Mesothelial cell of epicardium (in vitro differentiated cells): ENCODE data around the gene SRC. TPM values are rescaled to one million over a fixed set of nuclear protein-coding genes. Genes with fewer than 3 reads are reported as not detected.

ENCODE experiments used
- DNase-seq, 2 experiments: peaks; one replicate each; pipeline ENCODE4 v3.0.0; 2021; ENCODE audit warnings: low spot score in 2 of 2; ENCODE audit not compliant: unreplicated experiment in 2 of 2
- H3K27ac Mint-ChIP-seq: 2 replicates; pipeline ENCODE4 v1.8.0; 2021; ENCODE audit warnings: mixed read lengths
- H3K27me3 Mint-ChIP-seq: 2 replicates; pipeline ENCODE4 v1.8.0; 2021; ENCODE audit warnings: low read depth, mixed read lengths
- H3K36me3 Mint-ChIP-seq: 2 replicates; pipeline ENCODE4 v1.8.0; 2021; ENCODE audit warnings: mixed read lengths
- H3K4me1 Mint-ChIP-seq: 2 replicates; pipeline ENCODE4 v1.8.0; 2021; ENCODE audit warnings: mixed read lengths
- H3K4me3 Mint-ChIP-seq: 2 replicates; pipeline ENCODE4 v1.8.0; 2021; ENCODE audit warnings: mild to moderate bottlenecking, moderate library complexity, mixed read lengths
- H3K9me3 Mint-ChIP-seq: 2 replicates; pipeline ENCODE4 v1.8.0; 2021; ENCODE audit warnings: mixed read lengths
- total RNA-seq: library from RNA; stranded (reverse); gene quantifications from 3 replicates; pipeline ENCODE4 v1.2.1, GENCODE V29; 2021
- TF ChIP-seq, protein P1 (sequence below): fragments of 200-600 bp; sonication (generic); IDR thresholded peaks from one replicate; pipeline ENCODE4 v1.5.0; 2021; ENCODE audit warnings: antibody characterized with exemption; ENCODE audit not compliant: unreplicated experiment

SRC gene
- total RNA-seq, 1 donor from 2014 or later, result 85.2 TPM

DNA sequence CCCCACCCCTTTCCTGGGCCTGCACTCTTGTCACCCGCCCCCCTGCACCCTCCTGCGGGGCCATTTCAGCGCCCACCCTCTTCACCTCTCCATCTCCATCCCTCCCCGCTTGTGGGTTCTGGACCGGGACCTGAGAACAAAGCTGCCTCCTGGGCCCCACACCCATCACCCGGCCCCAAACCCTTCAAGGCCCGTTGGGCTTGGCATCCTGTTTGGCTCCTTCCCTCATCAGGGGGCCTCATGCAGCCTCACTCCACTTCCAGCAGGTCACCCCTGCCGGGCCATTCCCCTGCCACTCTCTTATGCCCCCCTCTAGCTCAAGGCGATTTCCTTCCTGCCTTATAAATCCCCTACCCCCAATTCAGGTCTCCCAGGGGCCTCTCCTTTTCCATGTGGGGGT, 67.4 kb downstream of the SRC start:
- Mint-ChIP-seq H3K4me3 (no peak overlapping the region), H3K27me3 (peaks cover 35% of the 10 kb centered on the region), H3K4me1 (peaks cover 20% of the 10 kb centered on the region), H3K36me3 (no peaks in the 10 kb centered on the region), H3K9me3 (no peaks in the 10 kb centered on the region), H3K27ac (no peak overlapping the region)
- TF ChIP-seq, protein P1, sequence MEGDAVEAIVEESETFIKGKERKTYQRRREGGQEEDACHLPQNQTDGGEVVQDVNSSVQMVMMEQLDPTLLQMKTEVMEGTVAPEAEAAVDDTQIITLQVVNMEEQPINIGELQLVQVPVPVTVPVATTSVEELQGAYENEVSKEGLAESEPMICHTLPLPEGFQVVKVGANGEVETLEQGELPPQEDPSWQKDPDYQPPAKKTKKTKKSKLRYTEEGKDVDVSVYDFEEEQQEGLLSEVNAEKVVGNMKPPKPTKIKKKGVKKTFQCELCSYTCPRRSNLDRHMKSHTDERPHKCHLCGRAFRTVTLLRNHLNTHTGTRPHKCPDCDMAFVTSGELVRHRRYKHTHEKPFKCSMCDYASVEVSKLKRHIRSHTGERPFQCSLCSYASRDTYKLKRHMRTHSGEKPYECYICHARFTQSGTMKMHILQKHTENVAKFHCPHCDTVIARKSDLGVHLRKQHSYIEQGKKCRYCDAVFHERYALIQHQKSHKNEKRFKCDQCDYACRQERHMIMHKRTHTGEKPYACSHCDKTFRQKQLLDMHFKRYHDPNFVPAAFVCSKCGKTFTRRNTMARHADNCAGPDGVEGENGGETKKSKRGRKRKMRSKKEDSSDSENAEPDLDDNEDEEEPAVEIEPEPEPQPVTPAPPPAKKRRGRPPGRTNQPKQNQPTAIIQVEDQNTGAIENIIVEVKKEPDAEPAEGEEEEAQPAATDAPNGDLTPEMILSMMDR, result no peak
- DNase-seq, result no peak

DNA sequence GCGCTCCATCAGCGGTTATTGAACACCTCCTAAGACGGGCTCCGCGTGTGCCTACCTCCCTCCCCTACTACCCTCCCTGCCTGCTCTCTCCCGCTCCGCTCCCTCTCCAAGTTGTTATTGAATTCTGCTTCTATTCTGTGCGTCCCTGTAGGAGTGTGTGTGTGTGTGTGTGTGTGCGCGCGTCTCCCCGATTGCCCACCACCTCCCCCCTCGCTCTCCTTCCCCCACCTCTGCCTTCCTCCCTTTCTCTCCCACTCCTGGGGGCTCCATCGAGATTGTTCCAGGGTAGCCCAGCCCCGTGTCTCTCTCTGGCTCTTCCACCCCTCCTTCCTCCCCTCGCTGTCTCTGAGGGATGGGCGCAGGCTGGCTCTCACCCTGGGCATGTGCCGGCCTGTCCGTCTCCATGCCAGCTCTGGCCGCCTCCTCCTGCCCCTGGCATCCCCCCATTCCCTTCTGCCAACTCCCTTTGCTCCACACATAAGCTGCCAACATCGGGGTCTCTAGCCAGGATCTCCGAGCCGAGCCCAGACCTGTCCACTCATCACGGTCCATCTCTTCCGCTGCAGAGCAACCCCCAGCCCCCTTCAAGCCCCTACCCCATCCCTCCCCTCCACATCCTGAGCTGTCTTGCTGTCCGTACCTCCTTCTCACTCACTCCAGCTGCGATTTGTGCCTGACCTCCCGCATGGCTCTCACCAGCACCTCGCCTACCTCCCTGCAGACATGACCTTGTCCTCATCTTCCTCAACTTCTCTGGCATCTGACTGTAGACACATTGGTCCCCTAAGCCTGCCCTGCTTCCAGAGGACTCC, 68.5 kb downstream of the SRC start:
- TF ChIP-seq, protein P1, result no peak
- DNase-seq, result no peak
- Mint-ChIP-seq H3K9me3 (no peaks in the 10 kb centered on the region), H3K27me3 (peaks cover 29% of the 10 kb centered on the region), H3K27ac (no peak overlapping the region), H3K4me3 (no peak overlapping the region), H3K36me3 (no peaks in the 10 kb centered on the region), H3K4me1 (peaks cover 11% of the 10 kb centered on the region)

GRCh38 chr20:37415118-37416085, 69.5 kb downstream of the SRC start:
- TF ChIP-seq, protein P1, result no peak
- DNase-seq, result peak in 1 of 2 experiments; percentile 35
- Mint-ChIP-seq H3K9me3 (no peaks in the 10 kb centered on the region), H3K4me1 (peaks cover 10% of the 10 kb centered on the region), H3K4me3 (no peak overlapping the region), H3K27me3 (peaks cover 27% of the 10 kb centered on the region), H3K27ac (no peak overlapping the region), H3K36me3 (no peaks in the 10 kb centered on the region)

- peaks cover 33% of the 10 kb centered on the region for H3K27me3 Mint-ChIP-seq
- peaks cover 16% of the 10 kb centered on the region for H3K4me1 Mint-ChIP-seq
- H3K4me3 Mint-ChIP-seq, result no peak overlapping the region
- H3K36me3 Mint-ChIP-seq, result no peaks in the 10 kb centered on the region
- TF ChIP-seq, protein P1, result no peak
- DNase-seq, result peak in 1 of 2 experiments; percentile 36
- no peak overlapping the region for H3K27ac Mint-ChIP-seq
- H3K9me3 Mint-ChIP-seq, result no peaks in the 10 kb centered on the region
Measured at GRCh38 chr20:37416100-37416847, 70.3 kb downstream of the SRC start.
